KMS-11 (cell line): ENCODE measurements around the gene ANAPC1.
A peak's percentile ranks its signal among the peaks of the same experiment; 100 is the strongest.

Source experiments
- H2AFZ ChIP-seq: fragments of 200-600 bp; sonication (generic); 2 replicates; pipeline ENCODE4 v1.6.1; 2016; ENCODE audit warnings: antibody characterized with exemption, mixed run types, low read depth
- H3K27ac ChIP-seq: fragments of 200-600 bp; sonication (generic); 2 replicates; pipeline ENCODE4 v1.6.1; 2016; ENCODE audit warnings: mild to moderate bottlenecking, mixed run types
- H3K27me3 ChIP-seq: fragments of 200-600 bp; sonication (generic); 2 replicates; pipeline ENCODE4 v1.6.1; 2017; ENCODE audit warnings: mild to moderate bottlenecking, low read depth, mixed run types, moderate library complexity; ENCODE audit not compliant: insufficient read depth
- H3K36me3 ChIP-seq: fragments of 200-600 bp; sonication (generic); 2 replicates; pipeline ENCODE4 v1.6.1; 2017; ENCODE audit warnings: mild to moderate bottlenecking, mixed run types; ENCODE audit not compliant: insufficient read depth
- H3K4me1 ChIP-seq: fragments of 200-600 bp; sonication (generic); 2 replicates; pipeline ENCODE4 v1.6.1; 2016; ENCODE audit warnings: mild to moderate bottlenecking, low read depth, mixed run types; ENCODE audit not compliant: poor library complexity, severe bottlenecking
- H3K4me2 ChIP-seq: fragments of 200-600 bp; sonication (generic); 2 replicates; pipeline ENCODE4 v1.7.0; 2016; ENCODE audit warnings: mild to moderate bottlenecking, mixed run types
- H3K4me3 ChIP-seq: fragments of 200-600 bp; sonication (generic); IDR thresholded peaks from 2 replicates; pipeline ENCODE4 v1.6.1; 2017; ENCODE audit warnings: low read depth, low read length, mixed read lengths; ENCODE audit not compliant: insufficient read depth
- H3K79me2 ChIP-seq: fragments of 200-600 bp; sonication (generic); 2 replicates; pipeline ENCODE4 v1.6.1; 2016; ENCODE audit warnings: low read depth, mixed run types; ENCODE audit not compliant: insufficient read depth
- H3K9ac ChIP-seq: fragments of 200-600 bp; sonication (generic); 2 replicates; pipeline ENCODE4 v1.6.1; 2016; ENCODE audit warnings: mild to moderate bottlenecking, mixed run types
- H4K20me1 ChIP-seq: fragments of 200-600 bp; sonication (generic); 2 replicates; pipeline ENCODE4 v1.6.1; 2016; ENCODE audit warnings: mild to moderate bottlenecking, mixed run types; ENCODE audit not compliant: insufficient read depth
- CTCF ChIP-seq: fragments of 200-600 bp; sonication (generic); conservative IDR thresholded peaks from 2 replicates; pipeline ENCODE4 v1.6.1; 2017; ENCODE audit warnings: low read depth, mild to moderate bottlenecking, antibody characterized with exemption, low read length, moderate library complexity, mixed read lengths

The ANAPC1 gene

GRCh38 chr2:111930409-111930808 lies 46.4 kb upstream of the ANAPC1 start:
- H2AFZ ChIP-seq = no peak overlapping the region
- H3K27me3 ChIP-seq = no peaks in the 10 kb centered on the region
- no peak overlapping the region for H3K4me3 ChIP-seq
- no peak for TF ChIP-seq CTCF
- no peak overlapping the region for H3K9ac ChIP-seq
- no peaks in the 10 kb centered on the region for H4K20me1 ChIP-seq
- peak overlapping the region; percentile 59; the same call in 1 of the 2 replicates for H3K4me2 ChIP-seq
- peaks cover 31% of the 10 kb centered on the region for H3K4me1 ChIP-seq
- H3K27ac ChIP-seq = peak overlapping the region; percentile 53
- H3K79me2 ChIP-seq = no peaks in the 10 kb centered on the region
- H3K36me3 ChIP-seq = no peaks in the 10 kb centered on the region

- no peaks in the 10 kb centered on the region for H3K27me3 ChIP-seq
- peaks cover 25% of the 10 kb centered on the region for H3K4me1 ChIP-seq
- no peak overlapping the region for H3K27ac ChIP-seq
- H2AFZ ChIP-seq = no peak overlapping the region
- no peaks in the 10 kb centered on the region for H4K20me1 ChIP-seq
- H3K4me3 ChIP-seq = no peak overlapping the region
- H3K4me2 ChIP-seq = no peak overlapping the region
- H3K9ac ChIP-seq = no peak overlapping the region
- no peaks in the 10 kb centered on the region for H3K79me2 ChIP-seq
- H3K36me3 ChIP-seq = no peaks in the 10 kb centered on the region
- no peak for TF ChIP-seq CTCF
Measured at GRCh38 chr2:111927723-111928122, 43.7 kb upstream of the ANAPC1 start.

- H3K4me2 ChIP-seq = no peak overlapping the region
- no peak overlapping the region for H2AFZ ChIP-seq
- no peaks in the 10 kb centered on the region for H4K20me1 ChIP-seq
- H3K27me3 ChIP-seq = no peaks in the 10 kb centered on the region
- no peaks in the 10 kb centered on the region for H3K79me2 ChIP-seq
- H3K27ac ChIP-seq = no peak overlapping the region
- no peak overlapping the region for H3K9ac ChIP-seq
- TF ChIP-seq CTCF = no peak
- H3K4me1 ChIP-seq = peaks cover 2% of the 10 kb centered on the region
- H3K36me3 ChIP-seq = no peaks in the 10 kb centered on the region
- H3K4me3 ChIP-seq = no peak overlapping the region
Measured at GRCh38 chr2:111924617-111925107, 40.7 kb upstream of the ANAPC1 start.

- no peak overlapping the region for H3K9ac ChIP-seq
- no peak overlapping the region for H3K4me2 ChIP-seq
- H3K79me2 ChIP-seq = no peaks in the 10 kb centered on the region
- no peak overlapping the region for H2AFZ ChIP-seq
- TF ChIP-seq CTCF = no peak
- no peaks in the 10 kb centered on the region for H3K36me3 ChIP-seq
- no peak overlapping the region for H3K27ac ChIP-seq
- no peaks in the 10 kb centered on the region for H3K27me3 ChIP-seq
- peaks cover 12% of the 10 kb centered on the region for H3K4me1 ChIP-seq
- no peaks in the 10 kb centered on the region for H4K20me1 ChIP-seq
- no peak overlapping the region for H3K4me3 ChIP-seq
Measured at GRCh38 chr2:111923276-111923804, 39.3 kb upstream of the ANAPC1 start.
